Lower lobe of right lung (tissue), 2 donors: ENCODE data around the gene PLXNA4. TPM values are rescaled to one million over a fixed set of nuclear protein-coding genes. Genes with fewer than 3 reads are reported as not detected.

Experiments
- ATAC-seq, 2 donors: fragments of 200-7000 bp; cut with Tn5 transposase; one replicate each; pipeline ENCODE4 v1.9.1; 2020 to 2022; ENCODE audit warnings: mild to moderate bottlenecking in 2 of 2, moderate library complexity in 2 of 2
- DNase-seq: peaks from one replicate; pipeline ENCODE4 v3.0.0-alpha.2; 2020
- H3K27ac ChIP-seq: fragments of 200-600 bp; one replicate; pipeline ENCODE4 v1.8.0; 2022
- H3K27me3 ChIP-seq: fragments of 200-600 bp; one replicate; pipeline ENCODE4 v1.8.0; 2022; ENCODE audit warnings: low read depth
- H3K36me3 ChIP-seq: fragments of 200-600 bp; one replicate; pipeline ENCODE4 v1.8.0; 2022; ENCODE audit warnings: mild to moderate bottlenecking
- H3K4me1 ChIP-seq: fragments of 200-600 bp; one replicate; pipeline ENCODE4 v1.8.0; 2022
- H3K4me3 ChIP-seq: fragments of 200-600 bp; one replicate; pipeline ENCODE4 v1.8.0; 2022; ENCODE audit warnings: mild to moderate bottlenecking
- H3K9me3 ChIP-seq: fragments of 200-600 bp; one replicate; pipeline ENCODE4 v1.8.0; 2022
- intact Hi-C: fragments of 100-400 bp; cut with DNase I; formaldehyde crosslinking; loops from one replicate; pipeline ENCODE4 v1.11.0; 2022
- total RNA-seq: library from RNA; stranded (reverse); fragmentation: NEBNext Ultra II Directional; extraction: Animal tissue kit (Norgen Biotek cat#: 25700); gene quantifications from one replicate; pipeline ENCODE4 v1.2.1, GENCODE V29; 2021
- TF ChIP-seq, protein P1 (sequence below): fragments of 200-600 bp; IDR thresholded peaks from one replicate; pipeline ENCODE4 v1.8.0; 2022; ENCODE audit warnings: antibody characterized with exemption, mild to moderate bottlenecking
- donor health status: DM: no; HTN: yes; CAD: no; lungs with severe emphysema.

PLXNA4 gene
- total RNA-seq, 1 donor from 2014 or later, result 4.3 TPM

DNA sequence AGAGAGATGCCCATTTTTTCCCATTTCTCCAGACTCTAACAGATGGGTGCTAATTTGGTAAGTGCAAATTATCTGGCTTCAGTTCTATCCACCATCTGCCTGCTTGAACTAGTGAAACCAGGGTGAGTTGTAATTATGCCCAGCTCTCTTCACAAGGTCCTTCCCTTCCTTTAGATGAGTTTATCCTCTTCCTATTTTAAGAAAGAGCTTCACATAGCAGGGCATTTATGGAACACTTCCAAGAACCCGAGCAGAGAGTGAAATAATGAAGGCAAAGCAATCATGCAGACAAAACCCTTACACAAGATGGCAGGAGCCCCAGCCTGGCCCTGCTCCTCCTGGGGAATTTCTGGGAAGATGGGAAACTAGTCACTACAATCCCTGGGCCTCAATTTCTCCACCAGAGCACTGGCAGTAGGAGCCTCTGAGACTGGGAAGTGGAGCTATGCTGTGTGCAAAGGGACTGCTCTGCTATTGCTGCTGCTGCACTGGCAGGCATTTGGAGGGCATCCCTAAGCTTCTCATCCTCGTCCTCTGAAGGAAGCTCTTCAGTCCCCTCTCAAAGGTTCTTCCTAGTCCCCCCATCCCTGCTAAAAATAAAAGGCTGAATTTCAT, 33.7 kb upstream of the PLXNA4 start:
- Histone ChIP-seq H3K4me1 (peaks cover 5% of the 10 kb centered on the region), H3K36me3 (no peaks in the 10 kb centered on the region), H3K27ac (no peak overlapping the region), H3K9me3 (no peaks in the 10 kb centered on the region), H3K27me3 (peaks cover 3% of the 10 kb centered on the region), H3K4me3 (no peak overlapping the region)
- TF ChIP-seq, protein P1, sequence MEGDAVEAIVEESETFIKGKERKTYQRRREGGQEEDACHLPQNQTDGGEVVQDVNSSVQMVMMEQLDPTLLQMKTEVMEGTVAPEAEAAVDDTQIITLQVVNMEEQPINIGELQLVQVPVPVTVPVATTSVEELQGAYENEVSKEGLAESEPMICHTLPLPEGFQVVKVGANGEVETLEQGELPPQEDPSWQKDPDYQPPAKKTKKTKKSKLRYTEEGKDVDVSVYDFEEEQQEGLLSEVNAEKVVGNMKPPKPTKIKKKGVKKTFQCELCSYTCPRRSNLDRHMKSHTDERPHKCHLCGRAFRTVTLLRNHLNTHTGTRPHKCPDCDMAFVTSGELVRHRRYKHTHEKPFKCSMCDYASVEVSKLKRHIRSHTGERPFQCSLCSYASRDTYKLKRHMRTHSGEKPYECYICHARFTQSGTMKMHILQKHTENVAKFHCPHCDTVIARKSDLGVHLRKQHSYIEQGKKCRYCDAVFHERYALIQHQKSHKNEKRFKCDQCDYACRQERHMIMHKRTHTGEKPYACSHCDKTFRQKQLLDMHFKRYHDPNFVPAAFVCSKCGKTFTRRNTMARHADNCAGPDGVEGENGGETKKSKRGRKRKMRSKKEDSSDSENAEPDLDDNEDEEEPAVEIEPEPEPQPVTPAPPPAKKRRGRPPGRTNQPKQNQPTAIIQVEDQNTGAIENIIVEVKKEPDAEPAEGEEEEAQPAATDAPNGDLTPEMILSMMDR, result no peak
- ATAC-seq (no peak), DNase-seq (no peak)
- intact Hi-C loops, result no loop called here

DNA sequence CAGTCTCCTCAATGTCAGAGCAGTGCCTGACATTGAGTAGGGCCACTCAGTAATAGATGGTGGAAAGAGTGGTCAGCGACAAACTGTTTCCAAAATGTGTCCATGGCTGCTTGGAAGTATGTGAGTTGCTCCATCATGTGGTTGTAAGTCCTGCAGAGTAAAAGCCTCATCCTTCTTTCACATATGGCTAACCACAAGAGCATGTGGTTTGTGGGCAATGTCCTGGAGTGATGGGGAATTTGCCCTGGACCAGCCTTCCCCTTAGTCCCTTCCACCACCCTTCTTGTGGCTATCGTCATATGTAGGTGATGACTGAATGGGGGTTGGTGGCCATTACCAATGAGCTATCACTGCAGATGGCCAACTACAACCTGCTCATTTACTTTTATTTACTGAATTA, 33.0 kb upstream of the PLXNA4 start:
- DNase-seq (no peak), ATAC-seq (no peak)
- Histone ChIP-seq H3K4me3 (no peak overlapping the region), H3K9me3 (no peaks in the 10 kb centered on the region), H3K27ac (no peak overlapping the region), H3K36me3 (no peaks in the 10 kb centered on the region), H3K27me3 (peaks cover 3% of the 10 kb centered on the region), H3K4me1 (no peaks in the 10 kb centered on the region)
- TF ChIP-seq, protein P1, result no peak
- intact Hi-C loops, result no loop called here

DNA sequence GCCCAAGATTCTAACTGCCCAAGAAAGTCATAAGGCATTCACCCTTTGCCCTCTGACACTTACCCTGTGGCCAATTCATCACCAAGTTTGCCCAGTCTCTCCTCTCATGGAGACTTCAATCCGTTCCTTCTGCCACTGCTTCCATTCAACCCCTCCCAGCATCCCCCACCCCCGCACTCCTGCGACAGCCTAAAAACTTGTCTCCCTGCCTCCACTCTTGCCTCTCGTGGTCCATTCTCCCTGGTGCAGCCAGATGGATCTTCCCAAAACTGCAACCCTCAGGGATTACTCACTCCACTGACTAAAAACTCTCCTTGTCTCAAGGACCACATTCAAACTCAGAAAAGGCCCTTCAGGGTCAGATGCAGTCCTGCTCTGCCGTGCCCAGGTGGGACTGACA, 32.3 kb upstream of the PLXNA4 start:
- intact Hi-C loops, result no loop called here
- no peaks in the 10 kb centered on the region for H3K36me3 ChIP-seq
- no peaks in the 10 kb centered on the region for H3K4me1 ChIP-seq
- TF ChIP-seq, protein P1, result no peak
- no peaks in the 10 kb centered on the region for H3K9me3 ChIP-seq
- no peak overlapping the region for H3K4me3 ChIP-seq
- H3K27me3 ChIP-seq, result peaks cover 3% of the 10 kb centered on the region
- DNase-seq (no peak), ATAC-seq (no peak)
- H3K27ac ChIP-seq, result no peak overlapping the region

DNA sequence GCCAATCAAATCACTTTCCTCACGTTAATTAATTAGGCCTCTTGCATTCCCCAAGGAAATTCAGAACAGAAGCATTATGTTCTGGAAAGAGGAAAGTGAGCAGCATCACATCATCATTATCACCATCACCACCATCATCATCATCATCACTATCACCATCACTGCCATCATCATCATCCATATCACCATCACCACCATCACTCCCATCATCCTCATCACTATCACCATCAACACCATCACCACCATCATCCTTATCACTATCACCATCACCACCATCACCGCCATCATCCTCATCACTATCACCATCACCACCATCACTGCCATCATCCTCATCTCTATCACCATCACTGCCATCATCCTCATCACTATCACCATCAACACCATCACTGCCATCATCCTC, 31.4 kb upstream of the PLXNA4 start:
- Histone ChIP-seq H3K36me3 (no peaks in the 10 kb centered on the region), H3K27ac (no peak overlapping the region), H3K27me3 (peaks cover 3% of the 10 kb centered on the region), H3K4me3 (no peak overlapping the region), H3K9me3 (no peaks in the 10 kb centered on the region), H3K4me1 (no peaks in the 10 kb centered on the region)
- TF ChIP-seq, protein P1, result no peak
- intact Hi-C loops, result no loop called here
- no peak for ATAC-seq
- no peak for DNase-seq

DNA sequence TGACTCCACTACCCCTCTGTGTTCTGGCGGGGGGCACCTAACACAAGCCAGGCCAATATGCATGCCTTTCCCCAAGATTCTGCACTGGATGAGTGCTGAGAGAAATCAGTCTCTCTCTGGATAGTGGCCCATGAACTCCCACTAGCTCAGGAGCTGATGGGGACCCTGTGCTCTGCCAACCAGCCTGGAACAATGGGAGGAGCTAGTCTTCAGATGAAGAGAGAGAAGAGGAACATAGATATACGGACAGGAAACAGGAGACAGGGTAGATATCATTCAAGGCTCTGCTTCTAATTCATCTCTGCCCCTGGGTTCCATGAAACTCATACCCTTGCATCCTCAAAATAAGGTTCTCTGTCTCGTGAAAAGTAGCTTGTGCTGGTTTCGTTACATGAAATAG, 27.9 kb upstream of the PLXNA4 start:
- Histone ChIP-seq H3K36me3 (no peaks in the 10 kb centered on the region), H3K9me3 (no peaks in the 10 kb centered on the region), H3K4me3 (no peak overlapping the region), H3K4me1 (no peaks in the 10 kb centered on the region), H3K27ac (no peak overlapping the region), H3K27me3 (no peaks in the 10 kb centered on the region)
- DNase-seq, result no peak
- TF ChIP-seq, protein P1, result no peak
- intact Hi-C loops, result no loop called here
- ATAC-seq, result no peak
